ENCODE results near the gene TRIM44. TPM values are rescaled to one million over a fixed set of nuclear protein-coding genes. Genes with fewer than 3 reads are reported as not detected.
A peak's percentile ranks its signal among the peaks of the same experiment; 100 is the strongest.
"Not testable (repeated sequence)": the region's sequence is repeated elsewhere in the genome, so short reads cannot be mapped to it uniquely, and the experiment has no call there.

TRIM44 gene
- total RNA-seq, 1 experiment from 2014 or later = 3.6 TPM

DNA sequence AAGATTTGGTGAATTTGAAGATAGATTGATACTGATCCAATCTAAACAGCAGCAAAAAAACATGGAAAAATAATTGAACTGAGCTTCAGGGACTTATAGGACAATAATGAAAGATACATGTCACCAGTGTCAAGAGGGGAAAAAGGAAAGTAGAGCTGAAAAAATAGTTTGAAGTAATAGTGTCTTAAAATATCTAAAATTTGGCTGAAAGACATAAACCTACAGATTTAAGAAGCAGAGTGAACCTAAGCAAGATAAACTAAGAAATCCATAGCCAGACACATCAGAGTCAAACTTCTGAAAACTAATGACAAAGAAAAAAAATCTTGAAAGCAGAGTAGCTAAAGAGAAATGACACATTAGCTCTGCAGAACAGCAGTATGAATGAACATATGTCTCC, 67.7 kb downstream of the TRIM44 start:
- no peak for DNase-seq (ENCODE audit: low read depth)
- in situ Hi-C loops (cut with HindIII; ENCODE audit: low pct_unique_long_range_greater_than_20kb, low sequenced_read_pairs) = no loop called here

DNA sequence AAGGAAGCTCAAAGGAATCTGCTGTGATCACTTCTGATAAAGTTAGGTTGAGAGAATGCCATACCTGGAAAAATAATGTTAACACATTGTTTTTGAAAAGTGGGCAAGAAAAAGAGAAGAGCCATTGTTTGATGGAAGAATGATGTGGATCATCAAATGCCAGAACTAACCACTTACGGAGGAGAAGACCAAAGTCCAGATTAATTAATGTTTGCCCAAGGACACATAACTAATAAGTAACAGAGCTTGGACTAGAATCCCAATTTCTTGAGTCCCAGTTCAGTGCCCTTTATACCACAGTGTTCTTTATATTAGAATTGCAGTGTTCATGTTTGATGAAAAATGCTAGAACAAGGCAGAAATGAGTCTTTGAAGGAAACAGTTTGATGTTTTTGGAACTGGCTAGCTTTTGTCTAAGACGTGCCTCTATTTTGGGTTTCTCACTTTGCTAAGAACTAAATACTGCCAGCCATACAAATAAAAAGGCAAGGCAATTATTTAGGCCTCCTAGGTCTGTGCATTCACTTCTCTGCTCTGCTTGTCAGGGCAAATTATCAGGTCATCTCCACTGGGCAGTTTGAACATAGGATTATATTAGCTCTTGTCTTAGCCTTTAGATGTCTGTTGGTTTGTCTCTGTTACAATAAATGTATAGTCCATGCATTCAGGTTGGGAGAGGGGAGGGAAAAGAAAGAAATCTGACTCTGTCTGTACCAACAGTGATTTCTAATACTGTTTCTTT, 72.3 kb downstream of the TRIM44 start:
- in situ Hi-C loops (cut with HindIII; ENCODE audit: low pct_unique_long_range_greater_than_20kb, low sequenced_read_pairs) = no loop called here
- peak; percentile 14 for DNase-seq (ENCODE audit: low read depth)

DNA sequence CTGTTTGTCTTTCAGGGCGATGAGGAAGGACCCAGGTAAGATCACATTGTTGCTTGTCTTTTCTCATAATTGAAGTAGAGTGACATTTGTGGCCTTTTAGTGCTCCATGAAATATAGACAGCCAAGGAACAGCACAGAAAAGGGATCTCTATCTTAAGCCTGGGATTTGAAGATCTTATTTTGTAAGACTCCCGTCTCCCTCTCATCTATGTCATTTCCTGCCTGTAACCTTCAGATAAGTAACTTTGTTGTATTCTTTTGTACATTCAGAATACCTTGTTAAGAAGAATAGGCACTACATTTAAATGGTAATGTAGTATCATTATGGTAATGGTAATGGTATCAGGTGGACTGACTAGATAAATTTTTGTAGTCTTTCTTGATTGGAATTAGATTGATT, 72.8 kb downstream of the TRIM44 start:
- in situ Hi-C loops (cut with HindIII; ENCODE audit: low pct_unique_long_range_greater_than_20kb, low sequenced_read_pairs) = no loop called here
- no peak for DNase-seq (ENCODE audit: low read depth)

DNA sequence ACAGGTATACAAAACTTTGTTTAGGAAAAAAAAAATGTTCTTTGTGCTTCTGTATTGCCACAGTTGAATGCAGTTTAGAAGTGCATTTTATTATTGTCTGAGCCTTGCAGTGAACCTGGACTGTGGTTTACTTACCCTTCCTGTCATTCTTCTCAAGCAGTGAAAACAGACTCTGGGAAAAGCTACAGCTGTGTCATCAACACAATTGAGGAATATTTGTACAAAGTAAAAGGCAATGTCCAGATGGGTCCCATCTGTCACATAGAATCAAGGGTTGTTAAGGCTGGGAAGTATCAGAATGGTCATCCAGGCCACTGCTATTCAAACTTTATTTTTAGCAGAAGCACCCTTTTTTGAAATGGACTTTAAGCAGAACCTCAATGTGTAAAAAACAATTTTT, 73.3 kb downstream of the TRIM44 start:
- no peak for DNase-seq (ENCODE audit: low read depth)
- in situ Hi-C loops (cut with HindIII; ENCODE audit: low pct_unique_long_range_greater_than_20kb, low sequenced_read_pairs) = no loop called here

DNA sequence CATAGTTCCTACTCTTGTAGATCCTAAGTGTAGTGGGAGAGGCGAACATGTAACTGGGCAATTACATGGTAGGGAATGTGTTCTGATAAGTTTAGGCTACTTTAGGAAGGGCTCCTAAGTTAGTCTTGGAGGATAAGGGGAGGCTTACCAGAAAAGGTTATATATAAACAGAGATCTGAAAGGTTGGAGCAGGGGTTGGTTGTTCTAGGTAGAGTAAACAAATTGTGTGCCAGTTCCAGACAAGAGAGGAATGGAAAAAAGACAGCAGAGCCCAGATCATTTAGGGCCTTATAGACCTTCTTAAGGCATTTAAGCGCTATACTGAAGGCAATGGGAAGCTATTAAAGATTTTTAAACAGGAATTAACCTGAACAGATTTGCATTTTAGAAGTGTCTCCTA, 74.4 kb downstream of the TRIM44 start:
- no peak for DNase-seq (ENCODE audit: low read depth)
- in situ Hi-C loops (cut with HindIII; ENCODE audit: low pct_unique_long_range_greater_than_20kb, low sequenced_read_pairs) = no loop called here

DNA sequence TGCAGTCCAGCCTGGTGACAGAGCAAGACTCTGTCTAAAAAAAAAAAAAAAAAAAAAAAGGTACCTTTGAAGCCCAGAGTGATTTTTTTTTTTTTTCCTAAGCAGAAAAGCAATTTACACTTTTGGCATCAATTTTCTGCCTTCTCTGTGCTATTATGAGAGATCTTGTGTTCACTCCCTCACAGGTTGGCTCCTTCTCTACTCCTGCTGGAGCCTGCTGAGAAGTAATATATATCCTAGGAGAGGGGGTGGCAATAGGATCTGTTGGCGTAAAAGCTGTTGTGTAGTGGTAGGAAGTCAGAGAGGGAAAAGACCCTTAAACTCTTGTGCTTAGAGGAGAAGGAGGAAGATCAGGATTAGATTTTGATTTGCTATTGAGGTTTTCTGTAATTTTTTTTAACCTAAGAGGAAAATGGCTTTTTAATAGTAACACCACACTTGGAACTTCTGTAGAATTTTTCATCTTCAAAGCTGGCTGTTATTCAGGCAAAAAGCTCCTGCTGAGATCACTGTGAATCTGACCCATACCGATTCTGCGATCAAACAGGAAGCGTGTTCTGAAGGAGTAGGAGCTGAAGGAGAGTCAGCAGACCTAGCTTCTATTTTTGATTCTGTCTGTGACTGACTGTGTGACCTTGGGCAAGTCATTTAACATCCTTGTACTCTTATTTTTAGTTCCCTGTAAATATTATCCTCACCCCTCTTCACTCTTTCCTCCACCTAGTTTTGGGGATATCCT, 77.7 kb downstream of the TRIM44 start:
- no peak for DNase-seq (ENCODE audit: low read depth)
- in situ Hi-C loops (cut with HindIII; ENCODE audit: low pct_unique_long_range_greater_than_20kb, low sequenced_read_pairs) = no loop called here

DNA sequence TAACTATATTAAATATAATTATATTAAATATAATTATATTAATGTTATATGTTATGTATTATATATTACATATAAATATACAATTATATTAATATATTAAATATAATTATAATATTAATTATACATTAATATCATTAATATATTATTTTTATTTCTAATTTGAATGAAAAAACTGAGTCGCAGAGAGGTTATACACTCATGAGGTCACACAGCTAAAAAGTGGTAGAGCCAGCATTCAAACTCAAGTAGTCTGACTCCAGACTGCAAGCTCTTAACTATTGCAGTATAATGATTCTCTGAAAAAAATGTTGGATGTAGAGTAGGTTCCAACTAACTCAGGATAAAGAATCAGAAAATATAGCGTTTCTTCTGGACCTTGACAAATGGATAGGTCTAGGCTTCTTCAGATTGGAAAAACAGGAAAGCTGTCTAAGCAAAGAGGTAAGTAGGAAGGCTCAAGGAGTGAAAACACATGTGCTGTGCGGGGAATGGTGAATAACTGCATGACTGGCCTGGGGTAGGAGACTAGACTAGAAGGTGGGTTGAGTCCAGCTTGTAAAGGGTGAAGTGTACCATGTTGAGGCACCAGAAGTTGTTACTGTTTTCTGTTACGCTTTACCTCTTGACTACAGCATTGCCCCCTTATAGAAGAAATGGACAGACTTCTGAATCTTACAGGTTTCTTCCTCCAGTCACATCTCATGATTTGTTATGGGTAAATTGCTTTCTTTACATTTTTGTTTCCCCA, 80.3 kb downstream of the TRIM44 start:
- DNase-seq (ENCODE audit: low read depth) = no peak
- in situ Hi-C loops (cut with HindIII; ENCODE audit: low pct_unique_long_range_greater_than_20kb, low sequenced_read_pairs) = no loop called here

DNA sequence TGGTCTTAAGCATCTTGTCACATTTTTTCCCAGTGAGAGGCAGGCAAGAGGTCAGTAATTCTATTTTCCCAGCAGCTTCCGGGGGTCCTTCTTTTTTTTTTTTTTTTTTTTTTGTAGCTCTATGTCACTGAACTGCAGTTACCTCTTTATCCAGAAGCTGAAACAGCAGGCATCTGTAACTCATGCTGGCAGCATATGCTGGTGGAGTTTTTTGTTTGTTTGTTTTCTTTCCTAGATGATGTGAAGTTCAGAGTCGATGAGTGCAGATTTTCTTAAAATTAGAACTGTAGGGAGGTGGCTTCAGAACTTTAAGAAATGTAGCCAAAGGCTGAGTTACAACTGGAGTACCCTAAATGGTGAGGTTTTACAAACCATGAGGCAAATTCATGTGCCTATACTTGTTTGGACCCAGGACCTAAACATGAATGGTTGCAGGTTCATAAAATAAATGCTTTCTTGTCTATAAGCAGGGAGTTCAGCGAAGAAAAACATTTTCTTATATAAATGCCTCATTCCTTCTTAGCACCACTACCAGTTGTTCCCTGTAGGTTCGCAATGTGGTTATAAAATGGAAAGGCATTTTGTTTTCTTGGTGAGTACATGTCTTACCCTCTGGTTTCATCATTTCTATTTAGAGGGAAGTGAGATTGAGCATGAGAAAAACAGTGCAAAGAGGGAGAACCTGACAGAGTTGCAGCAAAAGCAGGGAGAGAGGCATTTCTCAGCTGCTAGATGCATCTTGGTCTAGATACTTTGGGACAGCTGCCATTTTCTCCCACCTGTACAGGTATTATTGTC, 84.0 kb downstream of the TRIM44 start:
- in situ Hi-C loops (cut with HindIII; ENCODE audit: low pct_unique_long_range_greater_than_20kb, low sequenced_read_pairs) = no loop called here
- no peak for DNase-seq (ENCODE audit: low read depth)

DNA sequence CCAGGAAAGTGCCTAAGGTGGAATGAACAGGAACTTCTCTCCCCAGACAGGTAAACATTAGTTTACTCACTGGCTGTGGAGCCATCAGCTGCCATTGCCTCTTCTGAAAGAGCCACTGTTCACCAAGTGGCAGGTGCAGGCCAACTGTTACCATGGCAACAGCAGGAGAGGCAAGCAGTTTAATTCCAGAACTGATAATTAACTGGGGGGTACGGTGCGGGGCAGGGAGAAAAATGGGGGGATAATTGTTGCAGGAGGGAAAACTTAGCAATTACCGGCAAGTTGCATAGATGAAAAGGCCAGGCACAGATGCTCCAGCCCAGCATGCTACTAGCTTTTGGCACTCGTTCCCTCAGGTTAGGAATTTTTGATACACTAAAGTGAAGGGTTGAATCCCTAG, 85.1 kb downstream of the TRIM44 start:
- DNase-seq (ENCODE audit: low read depth) = no peak
- in situ Hi-C loops (cut with HindIII; ENCODE audit: low pct_unique_long_range_greater_than_20kb, low sequenced_read_pairs) = no loop called here

DNA sequence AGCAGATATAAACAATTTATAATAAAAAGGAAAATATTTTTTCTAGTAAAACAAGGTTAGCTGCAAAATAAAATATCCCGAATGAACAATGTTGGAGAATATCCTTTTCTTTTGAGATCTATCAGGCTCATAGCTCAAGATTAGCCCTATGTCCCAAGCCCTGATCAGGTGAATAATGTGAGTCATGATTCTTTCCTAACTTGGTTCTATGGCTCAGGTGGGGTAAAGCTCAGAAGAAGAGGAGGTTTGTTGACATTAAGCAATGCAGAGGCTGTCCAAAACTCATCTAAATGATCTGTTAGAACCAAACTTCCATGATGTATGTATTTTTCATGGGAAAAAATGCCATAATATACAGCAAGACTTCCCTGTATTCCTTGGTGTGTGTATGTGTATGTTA, 86.1 kb downstream of the TRIM44 start:
- in situ Hi-C loops (cut with HindIII; ENCODE audit: low pct_unique_long_range_greater_than_20kb, low sequenced_read_pairs) = no loop called here
- DNase-seq (ENCODE audit: low read depth) = no peak

DNA sequence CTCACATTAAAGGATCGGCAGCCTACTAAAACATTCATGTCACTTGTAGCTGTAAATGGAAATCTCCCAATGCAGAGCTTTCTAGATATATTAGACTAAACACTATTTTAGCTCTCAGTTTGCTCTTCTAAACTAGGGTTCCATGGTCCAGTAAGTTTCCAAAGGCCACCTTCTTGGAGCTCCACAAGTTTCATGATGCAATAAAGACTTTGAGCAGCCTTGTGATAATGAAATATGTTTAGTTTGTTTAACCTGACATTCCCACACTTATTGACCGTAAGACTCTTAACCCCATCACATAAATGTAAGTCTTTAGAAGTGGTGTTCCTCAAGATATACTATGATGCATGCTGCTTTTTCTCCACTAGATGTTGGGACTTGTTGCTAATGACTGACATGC, 87.7 kb downstream of the TRIM44 start:
- in situ Hi-C loops (cut with HindIII; ENCODE audit: low pct_unique_long_range_greater_than_20kb, low sequenced_read_pairs) = no loop called here
- no peak for DNase-seq (ENCODE audit: low read depth)

DNA sequence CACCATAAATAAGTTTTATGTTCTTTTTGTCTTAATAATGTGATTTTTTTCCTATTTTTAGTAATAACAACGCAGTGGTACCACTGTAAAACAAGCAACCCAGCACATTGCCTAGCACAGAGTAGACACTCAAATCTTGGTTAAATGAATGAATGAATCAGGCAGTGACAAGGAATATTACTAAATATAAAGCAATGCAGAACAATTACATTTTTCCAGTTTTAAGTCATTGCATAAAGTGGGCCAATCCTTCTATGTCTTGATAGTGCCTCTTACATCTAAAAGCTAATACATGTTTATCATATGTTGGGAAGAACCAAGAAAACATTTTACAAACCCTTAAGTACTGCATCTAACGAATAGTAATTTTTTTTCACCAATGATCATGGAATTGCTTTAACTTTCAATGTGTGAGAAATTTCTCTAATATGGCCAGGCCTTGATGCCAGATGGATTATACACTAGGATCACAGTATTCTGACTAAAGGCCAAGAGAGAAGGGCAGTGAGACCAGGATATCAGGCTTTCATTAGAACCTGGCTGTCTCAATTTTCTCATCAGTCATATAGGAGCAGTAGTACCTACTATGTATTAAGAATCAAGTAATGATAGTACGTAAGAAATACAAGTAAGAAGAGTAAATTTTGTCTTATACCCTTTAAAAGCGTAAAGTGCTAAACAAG, 88.5 kb downstream of the TRIM44 start:
- DNase-seq (ENCODE audit: low read depth) = no peak
- in situ Hi-C loops (cut with HindIII; ENCODE audit: low pct_unique_long_range_greater_than_20kb, low sequenced_read_pairs) = no loop called here

DNA sequence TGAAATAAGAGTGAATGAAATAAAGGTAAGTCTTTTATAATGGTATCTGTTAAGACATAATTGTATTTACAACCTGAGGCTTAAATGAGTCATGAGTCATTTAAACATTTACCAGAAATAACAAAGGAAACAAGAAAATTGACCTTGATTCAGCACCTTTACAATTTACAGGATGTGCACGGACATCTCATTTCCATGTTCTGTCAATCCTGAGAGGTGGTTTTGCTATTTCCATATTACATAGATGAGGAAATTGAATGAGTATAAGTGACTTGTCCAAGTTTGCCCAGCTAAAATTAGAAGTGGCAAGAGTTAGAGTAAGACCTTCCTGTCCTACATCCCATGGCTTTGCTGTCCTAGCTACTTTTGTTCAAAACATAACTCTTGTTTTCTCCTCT, 89.1 kb downstream of the TRIM44 start:
- in situ Hi-C loops (cut with HindIII; ENCODE audit: low pct_unique_long_range_greater_than_20kb, low sequenced_read_pairs) = no loop called here

DNA sequence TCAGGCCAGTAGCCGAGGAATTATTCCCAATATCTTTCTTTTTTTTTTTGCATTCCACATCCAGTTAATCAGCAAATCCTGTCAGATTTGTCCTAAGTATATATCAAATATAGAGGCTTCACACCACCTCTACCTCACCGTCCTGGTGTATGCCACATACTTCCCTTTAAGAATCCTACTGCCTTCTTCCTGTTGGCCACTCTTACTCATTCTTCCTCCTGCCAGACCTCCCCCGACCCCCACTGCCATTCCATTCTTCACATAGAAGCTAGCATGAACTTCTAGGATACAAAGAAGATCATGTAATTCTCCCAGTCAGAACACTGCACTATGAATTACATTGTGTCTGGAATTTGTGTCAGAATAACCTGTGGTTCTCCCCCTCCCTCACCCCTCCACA, 89.5 kb downstream of the TRIM44 start:
- in situ Hi-C loops (cut with HindIII; ENCODE audit: low pct_unique_long_range_greater_than_20kb, low sequenced_read_pairs) = no loop called here
- no peak for DNase-seq (ENCODE audit: low read depth)

More for the DNA sequence above, 89.1 kb downstream of the TRIM44 start:
- peak; percentile 33 for DNase-seq (ENCODE audit: low read depth)

DNA sequence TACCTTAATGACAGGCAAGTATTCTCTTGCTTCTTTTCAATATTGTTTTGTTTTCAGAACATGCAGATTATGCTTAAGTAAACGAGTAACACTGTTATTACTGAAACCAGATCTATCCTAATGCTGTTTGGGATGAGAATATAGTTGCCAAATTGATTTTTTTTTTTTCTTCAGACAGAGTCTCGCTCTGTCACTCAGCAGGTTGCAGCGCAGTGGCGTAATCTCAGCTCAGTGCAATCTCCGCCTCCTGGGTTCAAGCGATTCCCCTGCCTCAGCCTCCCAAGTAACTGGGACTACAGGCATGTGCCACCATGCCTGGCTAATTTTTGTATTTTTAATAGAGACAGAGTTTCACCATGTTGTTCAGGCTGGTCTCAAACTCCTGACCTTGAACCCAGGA, 91.0 kb downstream of the TRIM44 start:
- in situ Hi-C loops (cut with HindIII; ENCODE audit: low pct_unique_long_range_greater_than_20kb, low sequenced_read_pairs); DNase-seq (ENCODE audit: low read depth): not testable (repeated sequence)

DNA sequence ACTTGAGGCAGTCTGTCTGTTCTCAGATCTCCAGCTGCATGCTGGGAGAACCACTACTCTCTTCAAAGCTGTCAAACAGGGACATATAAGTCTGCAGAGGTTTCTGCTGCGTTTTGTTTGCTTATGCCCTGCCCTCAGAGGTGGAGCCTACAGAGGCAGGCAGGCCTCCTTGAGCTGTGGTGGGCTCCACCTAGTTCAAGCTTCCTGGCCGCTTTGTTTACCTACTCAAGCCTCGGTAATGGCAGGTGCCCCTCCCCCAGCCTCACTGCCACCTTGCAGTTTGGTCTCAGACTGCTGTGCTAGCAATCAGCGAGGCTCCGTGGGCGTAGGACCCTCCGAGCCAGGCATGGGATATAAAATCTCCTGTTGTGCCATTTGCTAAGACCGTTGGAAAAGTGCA, 97.4 kb downstream of the TRIM44 start:
- in situ Hi-C loops (cut with HindIII; ENCODE audit: low pct_unique_long_range_greater_than_20kb, low sequenced_read_pairs); DNase-seq (ENCODE audit: low read depth): not testable (repeated sequence)

DNA sequence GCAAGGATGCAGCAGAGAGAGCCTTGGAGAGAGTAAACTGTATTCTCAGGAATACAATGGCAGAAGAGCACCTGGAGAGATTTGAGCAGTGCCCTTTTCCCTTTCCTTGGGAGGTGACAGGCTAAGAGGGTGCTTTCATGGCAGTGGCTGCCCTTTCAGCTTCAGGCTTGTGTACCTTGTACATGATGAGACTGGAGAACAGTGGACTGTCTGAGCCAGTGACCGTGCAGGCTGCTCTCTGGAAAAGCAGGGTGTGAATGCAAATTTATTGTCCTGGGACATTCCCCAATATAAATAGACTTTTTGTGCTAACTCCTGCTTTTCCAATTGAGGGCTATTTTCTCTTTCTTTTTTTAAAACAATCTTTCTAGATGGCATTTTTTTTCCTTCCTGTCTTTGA, 99.3 kb downstream of the TRIM44 start:
- no peak for DNase-seq (ENCODE audit: low read depth)
- in situ Hi-C loops (cut with HindIII; ENCODE audit: low pct_unique_long_range_greater_than_20kb, low sequenced_read_pairs) = no loop called here

DNA sequence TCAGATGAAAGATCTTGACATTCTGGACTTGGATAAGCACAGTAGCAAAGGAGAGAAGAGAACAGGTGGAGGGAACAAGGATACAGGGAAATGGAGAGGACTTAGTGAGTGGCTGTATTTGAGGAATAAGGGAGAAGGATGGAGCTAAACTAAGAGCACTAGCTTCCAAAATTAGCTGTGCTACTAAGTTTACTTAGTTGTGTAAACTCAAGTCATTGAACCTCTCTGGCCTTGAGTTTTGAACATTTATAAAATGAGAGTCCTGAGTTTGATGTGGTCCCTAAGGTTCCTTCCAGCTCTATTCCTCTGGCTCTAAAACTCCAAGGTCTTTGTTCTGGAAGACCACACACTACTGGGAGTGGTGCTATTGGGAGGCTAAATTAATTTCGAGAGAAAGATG, 100.7 kb downstream of the TRIM44 start:
- DNase-seq (ENCODE audit: low read depth) = no peak
- in situ Hi-C loops (cut with HindIII; ENCODE audit: low pct_unique_long_range_greater_than_20kb, low sequenced_read_pairs) = no loop called here
